NT2/D1 (cell line): ENCODE measurements around the gene TRIM75.

ENCODE experiments used
- DNase-seq: peaks from one replicate; pipeline ENCODE4 v3.0.0-alpha.2; 2011; ENCODE audit warnings: low read depth, low spot score
- H3K27me3 ChIP-seq: 2 replicates; pipeline ENCODE4 v1.6.0; 2011; ENCODE audit warnings: mild to moderate bottlenecking; ENCODE audit not compliant: insufficient read length, insufficient read depth
- H3K36me3 ChIP-seq: 2 replicates; pipeline ENCODE4 v1.6.1; 2011; ENCODE audit warnings: mild to moderate bottlenecking, low read length, mixed read lengths; ENCODE audit not compliant: insufficient read depth, insufficient read length
- H3K4me1 ChIP-seq: 2 replicates; pipeline ENCODE4 v1.5.1; 2011; ENCODE audit not compliant: insufficient read depth, insufficient read length
- H3K4me3 ChIP-seq: 2 replicates; pipeline ENCODE4 v1.5.1; 2011; ENCODE audit warnings: low read depth; ENCODE audit not compliant: insufficient read length
- H3K9ac ChIP-seq: 2 replicates; pipeline ENCODE4 v1.6.0; 2011; ENCODE audit warnings: low read depth; ENCODE audit not compliant: insufficient read length
- H3K9me3 ChIP-seq: 2 replicates; pipeline ENCODE4 v1.5.1; 2011; ENCODE audit warnings: mild to moderate bottlenecking, low read length; ENCODE audit not compliant: insufficient read depth
- SUZ12 ChIP-seq: IDR thresholded peaks from 2 replicates; pipeline ENCODE4 v1.6.1; 2011; ENCODE audit not compliant: insufficient read length, insufficient read depth; ENCODE audit errors: extremely low read depth
- YY1 ChIP-seq: IDR thresholded peaks from 2 replicates; pipeline ENCODE4 v1.6.1; 2011; ENCODE audit not compliant: insufficient read length, insufficient read depth
- ZNF274 ChIP-seq: IDR thresholded peaks from 2 replicates; pipeline ENCODE4 v1.6.1; 2011; ENCODE audit warnings: mild to moderate bottlenecking, low read depth, low read length

The TRIM75 gene

GRCh38 chr4:165053645-165054044, at the start of gene TRIM75:
TSS of gene TRIM75 (plus strand) at chr4:165053866. CDS start at chr4:165059148, 5,282 bp downstream.
- DNase-seq, result no peak
- H3K4me1 ChIP-seq, result peaks cover 2% of the 10 kb centered on the region
- no peaks in the 10 kb centered on the region for H3K27me3 ChIP-seq
- H3K4me3 ChIP-seq, result no peak within 1 kb of the TSS
- no peaks in the 10 kb centered on the region for H3K36me3 ChIP-seq
- TF ChIP-seq ZNF274 (no peak), YY1 (no peak), SUZ12 (no peak)
- H3K9me3 ChIP-seq, result no peaks in the 10 kb centered on the region
- H3K9ac ChIP-seq, result no peak within 1 kb of the TSS

GRCh38 chr4:165005352-165005925, 48.2 kb upstream of the TRIM75 start:
- no peak for TF ChIP-seq ZNF274
- TF ChIP-seq SUZ12, result no peak
- no peak for TF ChIP-seq YY1
- no peak overlapping the region for H3K4me3 ChIP-seq

GRCh38 chr4:165006456-165006855, 47.2 kb upstream of the TRIM75 start:
- Histone ChIP-seq H3K9me3 (no peaks in the 10 kb centered on the region), H3K36me3 (no peaks in the 10 kb centered on the region), H3K4me1 (no peaks in the 10 kb centered on the region), H3K27me3 (no peaks in the 10 kb centered on the region), H3K4me3 (no peak overlapping the region), H3K9ac (no peak overlapping the region)
- no peak for DNase-seq
- TF ChIP-seq SUZ12 (no peak), YY1 (no peak), ZNF274 (no peak)

More at GRCh38 chr4:165005352-165005925, 48.2 kb upstream of the TRIM75 start:
- H3K9me3 ChIP-seq, result no peaks in the 10 kb centered on the region
- no peak overlapping the region for H3K9ac ChIP-seq
- DNase-seq, result no peak
- no peaks in the 10 kb centered on the region for H3K27me3 ChIP-seq
- no peaks in the 10 kb centered on the region for H3K36me3 ChIP-seq
- no peaks in the 10 kb centered on the region for H3K4me1 ChIP-seq

GRCh38 chr4:165006886-165007285, 46.8 kb upstream of the TRIM75 start:
- TF ChIP-seq YY1 (no peak), ZNF274 (no peak), SUZ12 (no peak)

GRCh38 chr4:165009493-165010227, 44.0 kb upstream of the TRIM75 start:
- Histone ChIP-seq H3K27me3 (no peaks in the 10 kb centered on the region), H3K9me3 (no peaks in the 10 kb centered on the region), H3K4me1 (no peaks in the 10 kb centered on the region), H3K9ac (no peak overlapping the region), H3K4me3 (no peak overlapping the region), H3K36me3 (no peaks in the 10 kb centered on the region)
- TF ChIP-seq ZNF274, result no peak
- no peak for TF ChIP-seq YY1
- no peak for TF ChIP-seq SUZ12
- no peak for DNase-seq

More at GRCh38 chr4:165006886-165007285, 46.8 kb upstream of the TRIM75 start:
- Histone ChIP-seq H3K36me3 (no peaks in the 10 kb centered on the region), H3K4me3 (no peak overlapping the region), H3K27me3 (no peaks in the 10 kb centered on the region), H3K9ac (no peak overlapping the region), H3K4me1 (no peaks in the 10 kb centered on the region), H3K9me3 (no peaks in the 10 kb centered on the region)
- no peak for DNase-seq

GRCh38 chr4:165010487-165010886, 43.2 kb upstream of the TRIM75 start:
- H3K4me3 ChIP-seq, result no peak overlapping the region
- TF ChIP-seq YY1 (no peak), SUZ12 (no peak), ZNF274 (no peak)
- H3K36me3 ChIP-seq, result no peaks in the 10 kb centered on the region
- H3K4me1 ChIP-seq, result no peaks in the 10 kb centered on the region
- no peak for DNase-seq
- H3K9me3 ChIP-seq, result no peaks in the 10 kb centered on the region
- H3K9ac ChIP-seq, result no peak overlapping the region
- H3K27me3 ChIP-seq, result no peaks in the 10 kb centered on the region

- Histone ChIP-seq H3K36me3 (no peaks in the 10 kb centered on the region), H3K9ac (no peak overlapping the region), H3K27me3 (no peaks in the 10 kb centered on the region), H3K4me1 (no peaks in the 10 kb centered on the region), H3K9me3 (no peaks in the 10 kb centered on the region), H3K4me3 (no peak overlapping the region)
- no peak for DNase-seq
- TF ChIP-seq ZNF274, result no peak
- no peak for TF ChIP-seq YY1
- no peak for TF ChIP-seq SUZ12
These were observed 42.7 kb upstream of the TRIM75 start for GRCh38 chr4:165010991-165011390.
